Measurements from ENCODE around the gene NPAS4. TPM values are rescaled to one million over a fixed set of nuclear protein-coding genes. Genes with fewer than 3 reads are reported as not detected.

NPAS4 gene
- total RNA-seq, 4 donors from 2014 or later = 0.19 TPM; not detected in 3

DNA sequence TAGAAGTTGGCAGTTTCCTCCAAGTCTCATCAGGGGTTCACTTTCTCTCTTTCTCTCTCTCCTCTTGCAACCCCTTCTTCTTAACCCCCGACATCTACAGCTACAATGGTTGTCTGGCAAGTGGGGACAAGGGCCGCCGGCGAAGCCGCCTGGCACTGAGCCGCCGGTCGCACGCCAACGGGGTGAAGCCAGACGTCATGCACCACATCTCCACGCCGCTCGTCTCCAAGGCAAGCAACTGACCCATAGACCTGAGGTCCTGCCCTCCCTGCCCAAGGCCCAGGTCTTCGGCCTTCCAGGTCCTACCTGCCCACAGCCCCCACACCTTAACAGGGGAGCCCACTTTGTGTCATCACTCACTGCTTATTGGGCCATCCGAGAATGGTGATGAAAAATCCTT, 50.3 kb downstream of the NPAS4 start:
- TF ChIP-seq CTCF (IDR thresholded peaks at IDR 0.05) = no peak
- ATAC-seq (ENCODE audit: low FRiP score) = no peak
- no peak for DNase-seq (ENCODE audit: low spot score)

DNA sequence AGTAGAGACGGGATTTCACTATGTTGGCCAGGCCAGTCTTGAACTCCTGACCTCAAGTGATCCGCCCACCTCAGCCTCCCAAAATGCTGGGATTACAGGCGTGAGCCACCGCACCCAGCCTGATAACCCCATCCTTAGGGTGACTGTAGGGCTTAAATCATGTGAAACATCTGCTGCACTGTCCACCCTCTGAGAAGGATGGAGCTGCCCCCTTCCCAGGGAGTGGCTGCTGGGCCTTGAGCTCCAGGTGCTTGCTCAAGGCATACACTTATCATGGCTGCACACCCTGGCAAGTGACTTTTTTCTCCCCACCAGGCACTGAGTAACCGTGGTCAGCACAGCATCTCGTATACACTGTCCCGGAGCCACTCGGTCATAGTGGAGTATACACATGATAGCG, 51.2 kb downstream of the NPAS4 start:
- DNase-seq (ENCODE audit: low spot score) = no peak
- TF ChIP-seq CTCF (IDR thresholded peaks at IDR 0.05) = no peak
- no peak for ATAC-seq (ENCODE audit: low FRiP score)

- ATAC-seq (ENCODE audit: low FRiP score) = no peak
- no peak for TF ChIP-seq CTCF (IDR thresholded peaks at IDR 0.05)
- DNase-seq (ENCODE audit: low spot score) = no peak
Measured at GRCh38 chr11:66473167-66473566, 52.3 kb downstream of the NPAS4 start.

DNA sequence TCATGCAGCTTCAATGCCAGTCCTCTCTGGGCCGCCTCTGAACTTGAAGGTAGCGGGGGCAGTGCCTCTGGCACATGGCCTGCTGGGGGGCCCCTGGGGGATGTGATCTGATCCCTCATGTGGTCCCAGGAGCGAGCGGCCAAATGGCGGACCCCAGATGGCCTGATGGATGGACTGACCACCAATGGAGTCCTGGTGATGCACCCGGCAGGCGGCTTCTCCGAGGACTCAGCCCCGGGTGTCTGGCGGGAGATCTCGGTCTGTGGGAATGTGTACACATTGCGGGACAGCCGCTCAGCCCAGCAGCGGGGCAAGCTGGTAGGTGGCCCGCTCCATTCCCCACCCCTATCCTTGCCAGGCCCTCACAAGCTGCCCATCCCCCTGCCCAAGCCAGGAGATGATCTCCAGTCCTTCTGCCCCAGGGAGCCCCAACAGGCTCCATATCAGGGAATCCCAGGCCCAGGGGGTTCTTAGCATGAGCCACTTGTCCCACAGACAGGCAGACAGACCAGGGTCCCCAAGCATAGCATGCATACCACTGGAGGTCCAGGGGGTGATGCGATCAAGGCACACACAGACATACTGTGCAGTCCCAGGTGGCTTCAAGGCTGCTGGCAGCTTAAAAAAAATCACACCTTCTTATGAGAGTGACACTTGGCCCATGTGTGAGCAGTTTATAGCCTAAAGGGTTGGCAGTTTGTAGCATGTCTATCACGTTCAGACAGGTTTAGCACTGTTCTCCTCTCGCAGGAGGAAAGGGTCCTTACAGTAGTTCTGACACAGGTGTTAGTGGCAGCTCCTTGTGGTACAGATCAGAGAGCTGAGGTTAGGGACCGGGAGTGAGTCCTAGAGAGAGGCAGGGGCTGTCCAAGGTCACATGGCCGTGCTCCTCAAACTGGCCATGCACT, 53.0 kb downstream of the NPAS4 start:
- ATAC-seq (ENCODE audit: low FRiP score) (no peak), DNase-seq (ENCODE audit: low spot score) (no peak)
- no peak for TF ChIP-seq CTCF (IDR thresholded peaks at IDR 0.05)

DNA sequence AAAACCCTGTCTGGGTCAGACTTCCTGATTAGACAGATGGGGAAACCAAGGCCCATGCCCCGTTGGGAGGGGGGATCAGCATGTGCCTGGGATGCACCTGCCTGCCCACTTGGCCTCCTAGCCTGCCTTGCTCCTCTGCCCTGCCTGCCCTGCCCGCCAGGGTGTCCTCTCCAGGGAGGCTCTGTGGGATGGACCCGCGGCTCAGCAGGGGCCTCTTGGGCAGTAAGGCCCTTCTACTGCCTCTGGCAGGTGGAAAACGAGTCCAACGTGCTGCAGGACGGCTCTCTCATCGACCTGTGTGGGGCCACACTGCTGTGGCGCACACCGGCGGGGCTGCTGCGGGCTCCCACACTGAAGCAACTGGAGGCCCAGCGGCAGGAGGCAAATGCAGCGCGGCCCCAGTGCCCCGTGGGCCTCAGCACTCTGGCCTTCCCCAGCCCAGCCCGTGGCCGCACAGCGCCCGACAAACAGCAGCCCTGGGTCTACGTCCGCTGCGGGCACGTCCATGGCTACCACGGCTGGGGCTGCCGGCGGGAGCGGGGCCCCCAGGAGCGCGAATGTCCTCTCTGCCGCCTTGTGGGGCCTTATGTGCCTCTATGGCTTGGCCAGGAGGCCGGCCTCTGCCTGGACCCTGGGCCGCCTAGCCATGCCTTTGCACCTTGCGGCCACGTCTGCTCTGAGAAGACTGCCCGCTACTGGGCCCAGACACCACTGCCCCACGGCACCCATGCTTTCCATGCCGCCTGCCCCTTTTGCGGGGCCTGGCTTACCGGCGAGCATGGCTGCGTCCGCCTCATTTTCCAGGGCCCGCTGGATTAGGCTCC, 54.7 kb downstream of the NPAS4 start:
- ATAC-seq (ENCODE audit: low FRiP score) = no peak
- DNase-seq (ENCODE audit: low spot score) = no peak
- TF ChIP-seq CTCF (IDR thresholded peaks at IDR 0.05) = no peak

Small RNA genes within 50 kb of the gene (small RNA-seq; reads per million reads assigned to genes)
- gene RF00017 (not detected), gene RF00416 (not detected), gene RNU1-84P (not detected)

Other genes starting within 250 kb of the NPAS4 start
- 10 to 100 TPM in 2 of 4 donors, 1 to 10 TPM in 2; 9.5 to 15.9 (median 11.9) TPM for gene KLC2, start 163.3 kb upstream of the NPAS4 start, total RNA-seq
- 100 to 1,000 TPM in 1 of 4 donors, 10 to 100 TPM in 3; 74.0 to 107 (median 87.1) TPM for gene RAB1B, start 152.4 kb upstream of the NPAS4 start, total RNA-seq
- gene CNIH2, start 142.9 kb upstream of the NPAS4 start, total RNA-seq = not detected
- gene YIF1A, start 131.9 kb upstream of the NPAS4 start, total RNA-seq = 100 to 1,000 TPM in 1 of 4 donors, 10 to 100 TPM in 3; 57.1 to 116 (median 63.4) TPM
- 10 to 100 TPM in 1 of 4 donors, 1 to 10 TPM in 2, not detected in 1; 1.6 to 14.8 (median 9.1) TPM for gene TMEM151A, start 129.1 kb upstream of the NPAS4 start, total RNA-seq
- gene CD248, start 104.0 kb upstream of the NPAS4 start, total RNA-seq = 100 to 1,000 TPM in 1 of 4 donors, 10 to 100 TPM in 3; 43.2 to 107 (median 70.7) TPM
- 10 to 100 TPM in 1 of 4 donors, 1 to 10 TPM in 3; 2.9 to 34.6 (median 3.6) TPM for gene RIN1, start 84.6 kb upstream of the NPAS4 start, total RNA-seq
- gene BRMS1, start 75.9 kb upstream of the NPAS4 start, total RNA-seq = 10 to 100 TPM; 36.7 to 59.2 (median 42.0) TPM
- gene B4GAT1, start 73.4 kb upstream of the NPAS4 start, total RNA-seq = 10 to 100 TPM; 13.3 to 37.1 (median 21.1) TPM
- gene SLC29A2, start 49.3 kb upstream of the NPAS4 start, total RNA-seq = 1 to 10 TPM; 2.7 to 7.4 (median 5.0) TPM
- 10 to 100 TPM; 29.2 to 38.0 (median 32.3) TPM for gene MRPL11, start 17.8 kb downstream of the NPAS4 start, total RNA-seq
- gene PELI3, start 45.9 kb downstream of the NPAS4 start, total RNA-seq = 10 to 100 TPM in 2 of 4 donors, 1 to 10 TPM in 2; 9.2 to 16.3 (median 12.5) TPM
- 10 to 100 TPM; 13.9 to 23.9 (median 21.0) TPM for gene DPP3, start 59.4 kb downstream of the NPAS4 start, total RNA-seq
- gene BBS1, start 89.6 kb downstream of the NPAS4 start, total RNA-seq = 10 to 100 TPM; 35.5 to 71.9 (median 37.9) TPM
- 10 to 100 TPM; 12.1 to 18.7 (median 13.0) TPM for gene ZDHHC24, start 125.0 kb downstream of the NPAS4 start, total RNA-seq
- not detected for gene ACTN3, start 125.9 kb downstream of the NPAS4 start, total RNA-seq
- 100 to 1,000 TPM in 2 of 4 donors, 10 to 100 TPM in 2; 82.8 to 110 (median 96.5) TPM for gene CTSF, start 147.6 kb downstream of the NPAS4 start, total RNA-seq
- gene CCDC87, start 172.0 kb downstream of the NPAS4 start, total RNA-seq = under 1 TPM in 2 of 4 donors, not detected in 2; 0.19 to 0.28 TPM
- gene CCS, start 172.2 kb downstream of the NPAS4 start, total RNA-seq = 10 to 100 TPM; 19.0 to 42.4 (median 21.7) TPM
- gene RBM14, start 195.6 kb downstream of the NPAS4 start, total RNA-seq = 10 to 100 TPM; 38.3 to 74.2 (median 55.7) TPM
- 10 to 100 TPM; 63.1 to 90.8 (median 78.3) TPM for gene RBM4, start 217.7 kb downstream of the NPAS4 start, total RNA-seq